Left ventricle myocardium inferior (tissue), 1 donor: ENCODE results near the gene OXSM. TPM values are rescaled to one million over a fixed set of nuclear protein-coding genes. Genes with fewer than 3 reads are reported as not detected.
A peak's percentile ranks its signal among the peaks of the same experiment; 100 is the strongest.

Experiments used
- DNase-seq: peaks from one replicate; pipeline ENCODE4 v3.0.0-alpha.2; 2020
- H3K27ac ChIP-seq: fragments of 200-600 bp; replicated peaks from 2 replicates; pipeline ENCODE4 v1.8.0; 2021
- H3K27me3 ChIP-seq: fragments of 200-600 bp; 2 replicates; pipeline ENCODE4 v1.8.0; 2021; ENCODE audit warnings: low read depth
- H3K36me3 ChIP-seq: fragments of 200-600 bp; 2 replicates; pipeline ENCODE4 v1.8.0; 2021
- H3K4me1 ChIP-seq: fragments of 200-600 bp; 2 replicates; pipeline ENCODE4 v1.8.0; 2021
- H3K4me3 ChIP-seq: fragments of 200-600 bp; 2 replicates; pipeline ENCODE4 v1.8.0; 2021; ENCODE audit warnings: mild to moderate bottlenecking, moderate library complexity
- H3K9me3 ChIP-seq: fragments of 200-600 bp; replicated peaks from 2 replicates; pipeline ENCODE4 v1.8.0; 2021
- CTCF ChIP-seq: fragments of 200-600 bp; IDR thresholded peaks from 2 replicates; pipeline ENCODE4 v1.8.0; 2021; ENCODE audit warnings: antibody characterized with exemption, mild to moderate bottlenecking, borderline replicate concordance
- intact Hi-C: fragments of 100-400 bp; cut with micrococcal nuclease; formaldehyde crosslinking; loops from one replicate; pipeline ENCODE4 v1.11.0; 2022
- total RNA-seq: library from RNA; stranded (reverse); fragmentation: NEBNext Ultra II Directional; extraction: Animal tissue kit (Norgen Biotek cat#: 25700); gene quantifications from one replicate; pipeline ENCODE4 v1.2.1, GENCODE V29; 2021
- donor health status: DM: no; HTN: yes; CAD: no; lungs with severe emphysema.

OXSM gene
- total RNA-seq, 1 donor from 2014 or later: 15.6 TPM

- no peaks in the 10 kb centered on the region for H3K9me3 ChIP-seq
- H3K36me3 ChIP-seq: no peaks in the 10 kb centered on the region
- no peak overlapping the region for H3K4me3 ChIP-seq
- TF ChIP-seq CTCF: peak; percentile 12
- intact Hi-C loops: no loop called here
- no peak overlapping the region for H3K27ac ChIP-seq
- H3K4me1 ChIP-seq: no peaks in the 10 kb centered on the region
- DNase-seq: no peak
- H3K27me3 ChIP-seq: peaks cover 8% of the 10 kb centered on the region
Measured at GRCh38 chr3:25831578-25831977, 41.7 kb downstream of the OXSM start.

- TF ChIP-seq CTCF: no peak
- H3K27me3 ChIP-seq: peaks cover 14% of the 10 kb centered on the region
- no peaks in the 10 kb centered on the region for H3K4me1 ChIP-seq
- intact Hi-C loops: no loop called here
- H3K27ac ChIP-seq: no peak overlapping the region
- no peak overlapping the region for H3K4me3 ChIP-seq
- H3K9me3 ChIP-seq: no peaks in the 10 kb centered on the region
- no peak for DNase-seq
- H3K36me3 ChIP-seq: no peaks in the 10 kb centered on the region
Measured at GRCh38 chr3:25834346-25834745, 44.5 kb downstream of the OXSM start.

- Histone ChIP-seq H3K36me3 (no peaks in the 10 kb centered on the region), H3K9me3 (no peaks in the 10 kb centered on the region), H3K4me3 (no peak overlapping the region), H3K27me3 (peaks cover 14% of the 10 kb centered on the region), H3K27ac (no peak overlapping the region), H3K4me1 (no peaks in the 10 kb centered on the region)
- intact Hi-C loops: no loop called here
- no peak for DNase-seq
- no peak for TF ChIP-seq CTCF
Measured at GRCh38 chr3:25836579-25836978, 46.7 kb downstream of the OXSM start.

- no peak for TF ChIP-seq CTCF
- intact Hi-C loops: no loop called here
- H3K4me1 ChIP-seq: no peaks in the 10 kb centered on the region
Measured at GRCh38 chr3:25837038-25837437, 47.1 kb downstream of the OXSM start.

GRCh38 chr3:25840099-25840498, 50.2 kb downstream of the OXSM start:
- Histone ChIP-seq H3K4me3 (no peak overlapping the region), H3K27ac (no peak overlapping the region), H3K27me3 (peaks cover 14% of the 10 kb centered on the region), H3K4me1 (no peaks in the 10 kb centered on the region), H3K9me3 (no peaks in the 10 kb centered on the region), H3K36me3 (no peaks in the 10 kb centered on the region)
- intact Hi-C loops: no loop called here
- DNase-seq: no peak
- no peak for TF ChIP-seq CTCF

More at GRCh38 chr3:25837038-25837437, 47.1 kb downstream of the OXSM start:
- no peak overlapping the region for H3K27ac ChIP-seq
- no peak overlapping the region for H3K4me3 ChIP-seq
- no peaks in the 10 kb centered on the region for H3K36me3 ChIP-seq
- DNase-seq: no peak
- H3K9me3 ChIP-seq: no peaks in the 10 kb centered on the region
- H3K27me3 ChIP-seq: peaks cover 14% of the 10 kb centered on the region

GRCh38 chr3:25843332-25843731, 53.4 kb downstream of the OXSM start:
- intact Hi-C loops: no loop called here
- Histone ChIP-seq H3K4me3 (no peak overlapping the region), H3K36me3 (no peaks in the 10 kb centered on the region), H3K9me3 (no peaks in the 10 kb centered on the region), H3K4me1 (no peaks in the 10 kb centered on the region), H3K27ac (no peak overlapping the region), H3K27me3 (no peaks in the 10 kb centered on the region)
- TF ChIP-seq CTCF: peak; percentile 30
- no peak for DNase-seq
